ENCODE data around the gene PSENEN.

DNA sequence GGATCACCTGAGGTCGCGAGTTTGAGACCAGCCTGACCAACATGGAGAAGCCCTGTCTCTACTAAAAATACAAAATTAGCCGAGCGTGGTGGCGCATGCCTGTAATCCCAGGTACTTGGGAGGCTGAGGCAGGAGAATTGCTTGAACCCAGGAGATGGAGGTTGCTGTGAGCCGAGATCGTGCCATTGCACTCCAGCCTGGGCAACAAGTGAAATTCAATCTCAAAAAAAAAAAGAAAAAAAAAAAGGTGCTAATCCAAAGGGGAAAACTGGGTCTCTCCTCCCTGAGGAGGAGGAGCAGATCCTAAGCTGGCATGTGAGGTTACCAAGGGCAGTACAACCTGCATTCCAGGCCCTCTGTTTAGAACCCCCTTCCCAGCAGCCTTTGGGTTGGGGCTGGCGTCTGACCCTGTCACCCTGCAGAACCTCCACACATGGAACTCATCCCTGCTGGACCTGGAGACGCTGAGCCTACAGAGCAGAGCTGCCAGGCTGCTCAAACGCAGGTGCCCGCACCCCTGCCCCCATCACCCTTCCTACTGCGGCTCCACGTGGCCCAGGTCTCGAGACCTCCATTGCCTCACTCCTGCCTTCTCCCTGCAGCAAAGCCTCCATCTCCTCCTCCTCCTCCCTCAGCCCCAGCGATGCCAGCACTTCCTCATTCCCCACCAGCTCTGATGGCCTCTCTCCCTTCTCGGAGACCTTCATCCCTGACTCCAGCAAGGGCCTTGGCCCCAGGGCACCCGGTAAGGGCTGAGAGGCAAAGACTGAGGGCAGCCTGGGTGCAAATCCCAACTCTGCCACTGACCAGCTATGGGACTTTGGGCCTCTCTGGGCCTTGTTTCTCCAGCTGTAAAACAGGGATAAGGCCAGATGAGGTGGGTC, 19.2 kb downstream of the PSENEN start:
- no peak for TF ChIP-seq CTCF (conservative IDR thresholded peaks at IDR 0.05; ENCODE audit: low read depth, low read length)
- no peak for TF ChIP-seq EZH2 (IDR thresholded peaks at IDR 0.05; ENCODE audit: low read length, unreplicated experiment)
- TF ChIP-seq EZH2phosphoT487 (IDR thresholded peaks at IDR 0.05; ENCODE audit: borderline replicate concordance, low read length): no peak
